HT-29 (cell line): ENCODE data around the gene GSS. TPM values are rescaled to one million over a fixed set of nuclear protein-coding genes. Genes with fewer than 3 reads are reported as not detected.

Source experiments
- small RNA-seq: library from RNA; depleted of rRNA; stranded (forward); fragments of <200 nt; gene quantifications from one replicate; pipeline ENCODE3, GENCODE V24; 2014
- total RNA-seq: library from RNA; depleted of rRNA; stranded (reverse); fragments of >200 nt; shearing (Covaris generic); gene quantifications from 2 replicates; pipeline ENCODE4 v1.2.3, GENCODE V29; 2014; rRNA removed

GSS gene
- total RNA-seq, 1 experiment from 2014 or later = 80.8 TPM

Small RNA genes within 50 kb of the gene (small RNA-seq; reads per million reads assigned to genes)
- not detected for gene MIR499A

Other genes starting within 250 kb of the GSS start
- gene NCOA6, start 130.2 kb downstream of the GSS start, total RNA-seq = 8.5 and 12.5 TPM in 2 replicates
- 2.0 and 2.4 TPM in 2 replicates for gene GGT7, start 83.0 kb downstream of the GSS start, total RNA-seq
- gene ACSS2, start 79.2 kb downstream of the GSS start, total RNA-seq = 27.9 and 43.7 TPM in 2 replicates
- gene MYH7B, start 62 bp upstream of the GSS start, total RNA-seq = 0.08 and 0.15 TPM in 2 replicates
- 54.6 and 57.2 TPM in 2 replicates for gene TRPC4AP, start 137.0 kb upstream of the GSS start, total RNA-seq
- gene EDEM2, start 191.5 kb upstream of the GSS start, total RNA-seq = 32.0 and 38.0 TPM in 2 replicates
- gene PROCR, start 216.3 kb upstream of the GSS start, total RNA-seq = 117 and 130 TPM in 2 replicates